Lower leg skin (tissue), 3 donors: Measurements from ENCODE around the gene TIGD6.

ENCODE experiments used
- POLR2A ChIP-seq, 2 donors: fragments of 450-650 bp; IDR thresholded peaks; one replicate each; pipeline ENCODE4 v1.6.1; 2016 to 2017; ENCODE audit warnings: antibody characterized with exemption in 2 of 2, mild to moderate bottlenecking in 1 of 2, moderate library complexity in 1 of 2
- TF ChIP-seq, protein P1 (sequence below), 3 donors: fragments of 450-650 bp; IDR thresholded peaks; one replicate each; pipeline ENCODE4 v1.5.1; 2016; ENCODE audit warnings: antibody characterized with exemption in 3 of 3, mild to moderate bottlenecking in 3 of 3, moderate library complexity in 2 of 3

DNA sequence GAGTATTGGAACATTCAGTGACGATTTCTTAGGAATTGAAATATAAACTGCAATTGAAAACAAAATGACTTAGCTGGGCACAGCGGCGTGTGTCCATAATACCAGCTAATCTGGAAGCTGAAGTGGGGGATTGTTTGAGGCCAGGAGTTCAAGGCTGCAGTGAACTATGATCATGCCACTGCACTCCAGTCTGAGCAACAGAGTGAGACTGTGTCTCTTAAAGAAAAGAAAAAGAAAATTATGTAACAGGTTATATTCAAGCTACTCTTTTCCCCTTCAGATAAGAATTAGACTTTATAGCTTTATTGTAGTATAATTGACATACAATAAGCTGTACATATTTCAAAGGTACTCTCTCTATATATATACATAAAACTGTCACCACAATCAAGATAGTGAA lies 33.5 kb downstream of the TIGD6 start:
- no peak for TF ChIP-seq POLR2A (IDR thresholded peaks at IDR 0.05)
- TF ChIP-seq, protein P1, sequence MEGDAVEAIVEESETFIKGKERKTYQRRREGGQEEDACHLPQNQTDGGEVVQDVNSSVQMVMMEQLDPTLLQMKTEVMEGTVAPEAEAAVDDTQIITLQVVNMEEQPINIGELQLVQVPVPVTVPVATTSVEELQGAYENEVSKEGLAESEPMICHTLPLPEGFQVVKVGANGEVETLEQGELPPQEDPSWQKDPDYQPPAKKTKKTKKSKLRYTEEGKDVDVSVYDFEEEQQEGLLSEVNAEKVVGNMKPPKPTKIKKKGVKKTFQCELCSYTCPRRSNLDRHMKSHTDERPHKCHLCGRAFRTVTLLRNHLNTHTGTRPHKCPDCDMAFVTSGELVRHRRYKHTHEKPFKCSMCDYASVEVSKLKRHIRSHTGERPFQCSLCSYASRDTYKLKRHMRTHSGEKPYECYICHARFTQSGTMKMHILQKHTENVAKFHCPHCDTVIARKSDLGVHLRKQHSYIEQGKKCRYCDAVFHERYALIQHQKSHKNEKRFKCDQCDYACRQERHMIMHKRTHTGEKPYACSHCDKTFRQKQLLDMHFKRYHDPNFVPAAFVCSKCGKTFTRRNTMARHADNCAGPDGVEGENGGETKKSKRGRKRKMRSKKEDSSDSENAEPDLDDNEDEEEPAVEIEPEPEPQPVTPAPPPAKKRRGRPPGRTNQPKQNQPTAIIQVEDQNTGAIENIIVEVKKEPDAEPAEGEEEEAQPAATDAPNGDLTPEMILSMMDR (IDR thresholded peaks at IDR 0.05) = no peak
